Measurements from ENCODE around the gene ALDH1L1.

The ALDH1L1 gene

DNA sequence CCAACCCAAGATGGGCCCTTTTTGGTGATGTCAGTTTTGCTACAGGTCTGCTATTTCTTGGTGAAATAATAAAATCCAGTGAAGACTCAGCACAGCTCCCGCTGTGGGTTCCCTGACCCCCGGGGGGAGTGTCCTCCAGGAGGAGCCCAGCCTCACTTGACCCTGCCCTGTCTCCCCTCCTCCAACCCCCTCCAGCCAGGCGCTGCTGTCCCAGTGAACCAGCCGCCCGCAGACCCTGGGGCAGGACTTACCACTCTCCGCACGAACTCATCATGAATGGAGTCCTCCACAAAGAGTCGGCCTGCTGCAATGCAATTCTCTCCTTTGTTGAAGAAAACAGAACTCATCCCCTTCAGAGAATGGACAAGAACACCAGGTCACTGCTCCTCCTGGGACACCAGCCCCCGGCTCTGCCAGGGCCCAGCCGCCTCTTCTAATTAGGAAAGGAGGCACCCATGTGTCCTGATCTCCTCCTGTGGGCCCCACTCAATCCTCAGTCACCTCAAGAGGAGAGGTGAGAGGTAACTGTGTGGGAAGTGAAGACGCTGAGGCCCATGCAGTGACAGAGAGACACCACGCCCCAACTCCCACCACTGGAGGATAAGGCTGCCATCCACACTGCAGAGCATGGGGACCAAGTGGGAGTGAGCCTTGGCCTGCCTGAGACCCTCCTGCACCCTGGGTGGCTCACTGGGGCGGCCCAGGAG lies 67.7 kb downstream of the ALDH1L1 start:
- POLR2A ChIA-PET, result no interaction called here

DNA sequence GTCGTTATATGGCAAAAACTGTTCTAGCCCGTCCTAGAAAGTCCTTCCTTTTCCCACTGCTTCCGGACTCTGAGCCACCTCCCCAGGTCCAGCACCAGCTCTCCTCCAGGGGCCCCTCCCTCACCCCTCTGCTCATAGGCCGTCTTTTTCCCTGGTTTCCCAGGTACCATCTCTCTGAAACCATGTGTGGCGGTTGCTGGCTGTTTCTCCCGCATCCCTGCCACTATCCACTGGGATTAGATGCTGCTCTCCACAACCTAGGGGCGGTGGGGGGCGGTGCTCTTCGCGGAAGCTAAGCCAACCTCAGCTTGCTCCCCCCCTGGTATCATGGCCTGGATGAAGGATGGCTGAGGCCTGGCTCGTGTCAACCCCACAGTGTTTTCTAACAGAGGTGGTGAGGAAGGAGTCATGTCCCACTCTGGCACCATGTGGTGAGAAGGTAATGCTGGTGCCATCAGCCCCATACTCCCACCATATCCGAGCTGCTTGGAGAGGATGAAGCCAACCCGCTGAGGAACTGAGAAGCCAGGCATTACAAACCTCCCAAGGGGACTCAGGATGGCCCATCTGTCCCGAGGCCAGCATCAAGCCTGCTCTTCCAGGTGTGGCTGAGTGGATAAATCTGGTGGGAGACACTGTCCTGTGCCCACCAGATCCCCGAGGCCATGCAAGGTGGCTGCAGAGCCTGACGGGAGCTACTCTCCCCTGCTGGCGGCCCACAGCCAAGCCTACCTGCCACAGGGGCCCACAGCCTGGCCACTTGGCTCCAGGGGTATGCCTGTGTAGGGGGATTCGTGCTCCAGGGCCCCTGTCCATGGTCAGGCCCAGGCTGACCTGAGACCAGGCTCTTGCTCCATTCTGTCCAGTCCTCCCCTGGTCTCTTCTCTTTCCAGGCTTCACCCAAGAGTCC lies 68.6 kb downstream of the ALDH1L1 start:
- no peak for DNase-seq (ENCODE audit: low read depth, low spot score)
- TF ChIP-seq CTCF (IDR thresholded peaks at IDR 0.05; ENCODE audit: insufficient read depth, low read length, missing control alignments), result no peak
- no peak overlapping the region for H3K4me3 ChIP-seq (ENCODE audit: low read depth, low read length)
- ChIA-PET CTCF (interaction anchor here (1.5 kb wide), 1 partner anchor 22 kb away, joined by 8 read pairs; no protein-coding TSS in a partner anchor), POLR2A (no interaction called here)

More for the DNA sequence above, 67.7 kb downstream of the ALDH1L1 start:
- H3K4me3 ChIP-seq (ENCODE audit: low read depth, low read length), result no peak overlapping the region
- no peak for TF ChIP-seq CTCF (IDR thresholded peaks at IDR 0.05; ENCODE audit: insufficient read depth, low read length, missing control alignments)
- CTCF ChIA-PET, result interaction anchor here (1.5 kb wide), 1 partner anchor 21 kb away, joined by 8 read pairs; no protein-coding TSS in a partner anchor
- no peak for DNase-seq (ENCODE audit: low read depth, low spot score)

GRCh38 chr3:126111126-126111551 lies 69.2 kb downstream of the ALDH1L1 start:
- ChIA-PET CTCF (interaction anchor here (1.5 kb wide), 1 partner anchor 23 kb away, joined by 8 read pairs; no protein-coding TSS in a partner anchor), POLR2A (no interaction called here)
- no peak for TF ChIP-seq CTCF (IDR thresholded peaks at IDR 0.05; ENCODE audit: insufficient read depth, low read length, missing control alignments)

GRCh38 chr3:126110431-126111125 lies 69.8 kb downstream of the ALDH1L1 start:
- TF ChIP-seq CTCF (IDR thresholded peaks at IDR 0.05; ENCODE audit: insufficient read depth, low read length, missing control alignments), result no peak
- H3K4me3 ChIP-seq (ENCODE audit: low read depth, low read length), result no peak overlapping the region
- no peak for DNase-seq (ENCODE audit: low read depth, low spot score)
- ChIA-PET CTCF (interaction anchor here (1.5 kb wide), 1 partner anchor 23 kb away, joined by 8 read pairs; no protein-coding TSS in a partner anchor), POLR2A (no interaction called here)

More at GRCh38 chr3:126111126-126111551, 69.2 kb downstream of the ALDH1L1 start:
- no peak overlapping the region for H3K4me3 ChIP-seq (ENCODE audit: low read depth, low read length)
- no peak for DNase-seq (ENCODE audit: low read depth, low spot score)

DNA sequence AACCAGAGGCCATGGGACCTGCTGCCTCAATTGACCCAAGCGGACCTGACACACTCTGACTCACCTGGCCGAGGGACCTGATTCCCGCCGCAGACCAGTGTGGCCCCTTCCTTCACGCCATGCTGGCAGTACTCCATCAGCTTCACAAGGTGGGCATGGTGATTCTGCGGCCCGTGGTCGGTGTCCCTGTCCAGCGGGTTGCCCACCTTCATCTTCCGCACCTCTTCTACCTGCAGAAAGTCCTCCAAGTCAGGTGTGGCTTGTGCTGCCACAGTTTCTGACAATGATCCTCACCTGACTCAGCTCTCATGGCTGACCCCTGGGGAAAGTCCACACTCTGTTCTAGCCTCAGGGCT lies 70.5 kb downstream of the ALDH1L1 start:
- no peak overlapping the region for H3K4me3 ChIP-seq (ENCODE audit: low read depth, low read length)
- ChIA-PET CTCF (no interaction called here), POLR2A (no interaction called here)
- no peak for DNase-seq (ENCODE audit: low read depth, low spot score)
- TF ChIP-seq CTCF (IDR thresholded peaks at IDR 0.05; ENCODE audit: insufficient read depth, low read length, missing control alignments), result no peak
